Endodermal cell (in vitro differentiated cells): ENCODE measurements around the gene SORCS2. TPM values are rescaled to one million over a fixed set of nuclear protein-coding genes. Genes with fewer than 3 reads are reported as not detected.
A peak's percentile ranks its signal among the peaks of the same experiment; 100 is the strongest.

ENCODE experiments used
- DNase-seq: peaks from one replicate; pipeline ENCODE4 v3.0.0-alpha.2; 2017
- H3K27ac ChIP-seq: 2 replicates; pipeline ENCODE4 v1.5.1; 2013; ENCODE audit warnings: mild to moderate bottlenecking, low read depth, low read length, moderate library complexity
- H3K27me3 ChIP-seq: 2 replicates; pipeline ENCODE4 v1.6.1; 2013; ENCODE audit warnings: mild to moderate bottlenecking, low read length, moderate library complexity; ENCODE audit not compliant: insufficient read depth, control insufficient read depth, poor library complexity, severe bottlenecking
- H3K36me3 ChIP-seq: 2 replicates; pipeline ENCODE4 v1.7.0; 2013; ENCODE audit warnings: mild to moderate bottlenecking, low read length, moderate library complexity; ENCODE audit not compliant: control insufficient read depth, insufficient read depth
- H3K4me1 ChIP-seq: one replicate; pipeline ENCODE4 v1.7.0; 2013; ENCODE audit warnings: low read length; ENCODE audit not compliant: control insufficient read depth, insufficient read depth
- H3K4me3 ChIP-seq: 2 replicates; pipeline ENCODE4 v1.5.1; 2013; ENCODE audit warnings: mild to moderate bottlenecking, low read length, moderate library complexity
- H3K9ac ChIP-seq: 2 replicates; pipeline ENCODE4 v1.6.1; 2013; ENCODE audit warnings: mild to moderate bottlenecking, low read length, moderate library complexity; ENCODE audit not compliant: poor library complexity, severe bottlenecking; ENCODE audit errors: extremely low read depth
- H3K9me3 ChIP-seq: 2 replicates; pipeline ENCODE4 v1.6.1; 2013; ENCODE audit warnings: mild to moderate bottlenecking, low read length, moderate library complexity; ENCODE audit not compliant: control insufficient read depth
- H3K27ac Mint-ChIP-seq: 2 replicates; pipeline ENCODE4 v1.8.0; 2020; ENCODE audit warnings: mixed read lengths
- H3K27me3 Mint-ChIP-seq: 2 replicates; pipeline ENCODE4 v1.8.0; 2021; ENCODE audit warnings: mild to moderate bottlenecking, mixed read lengths; ENCODE audit not compliant: insufficient read depth
- H3K36me3 Mint-ChIP-seq: 2 replicates; pipeline ENCODE4 v1.8.0; 2020; ENCODE audit warnings: low read depth, mixed read lengths
- H3K4me1 Mint-ChIP-seq: 2 replicates; pipeline ENCODE4 v1.8.0; 2020; ENCODE audit warnings: mixed read lengths
- H3K4me3 Mint-ChIP-seq: 2 replicates; pipeline ENCODE4 v1.8.0; 2020; ENCODE audit warnings: mild to moderate bottlenecking, moderate library complexity, mixed read lengths
- H3K9me3 Mint-ChIP-seq: 2 replicates; pipeline ENCODE4 v1.8.0; 2020; ENCODE audit warnings: mild to moderate bottlenecking, mixed read lengths
- WGBS, 2 experiments: methylation state at CpG; one replicate each; pipeline versions ENCODE4 v1.1.5 to v1.1.7; 2013; ENCODE audit warnings: missing lambda C conversion rate in 2 of 2, mixed read lengths in 1 of 2; ENCODE audit not compliant: insufficient coverage in 1 of 2, insufficient read length in 1 of 2; 5-methylcytosine and 5-hydroxymethylcytosine counted together
- total RNA-seq, 2 donors: library from RNA; stranded (reverse); fragmentation: NEBNext Ultra II Directional in 1 of 2; extraction: Animal tissue kit (Norgen Biotek cat#: 25700) in 1 of 2; gene quantifications; 2 replicates in 1 of 2; 3 replicates in 1 of 2; pipeline ENCODE4 v1.2.1, GENCODE V29; 2021
- TF ChIP-seq, protein P1 (sequence below): fragments of 200-600 bp; sonication (generic); conservative IDR thresholded peaks from 2 replicates; pipeline ENCODE4 v1.5.0; 2021; ENCODE audit warnings: antibody characterized with exemption, mild to moderate bottlenecking

SORCS2 gene
- total RNA-seq, 2 donors from 2014 or later = 1.4 to 1.9 TPM

DNA sequence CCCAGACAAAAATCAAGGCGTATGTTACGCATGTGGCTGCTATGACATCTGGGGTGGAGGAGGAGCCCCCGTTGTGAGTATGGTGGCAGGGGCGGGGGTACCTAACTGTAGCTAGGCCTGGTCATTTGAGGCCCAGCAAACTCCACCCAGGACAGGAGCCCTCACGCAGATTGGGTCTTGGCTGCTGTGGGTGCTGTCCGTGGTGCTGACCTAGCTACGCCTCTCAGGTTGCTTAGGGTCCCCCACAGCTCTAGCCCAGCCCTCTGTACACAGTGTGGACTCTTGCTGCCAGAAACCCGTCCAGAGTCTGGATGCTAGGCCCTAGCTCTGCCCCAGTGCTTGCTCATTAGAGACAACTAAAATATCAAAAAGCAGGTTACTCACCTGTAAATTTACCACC lies 389.1 kb downstream of the SORCS2 start:
- H3K27me3 ChIP-seq = no peaks in the 10 kb centered on the region
- Mint-ChIP-seq H3K9me3 (peaks cover 36% of the 10 kb centered on the region), H3K4me1 (no peaks in the 10 kb centered on the region), H3K4me3 (no peak overlapping the region), H3K36me3 (peaks cover 5% of the 10 kb centered on the region), H3K27ac (no peak overlapping the region), H3K27me3 (peaks cover 3% of the 10 kb centered on the region)
- no peaks in the 10 kb centered on the region for H3K4me1 ChIP-seq
- TF ChIP-seq, protein P1, sequence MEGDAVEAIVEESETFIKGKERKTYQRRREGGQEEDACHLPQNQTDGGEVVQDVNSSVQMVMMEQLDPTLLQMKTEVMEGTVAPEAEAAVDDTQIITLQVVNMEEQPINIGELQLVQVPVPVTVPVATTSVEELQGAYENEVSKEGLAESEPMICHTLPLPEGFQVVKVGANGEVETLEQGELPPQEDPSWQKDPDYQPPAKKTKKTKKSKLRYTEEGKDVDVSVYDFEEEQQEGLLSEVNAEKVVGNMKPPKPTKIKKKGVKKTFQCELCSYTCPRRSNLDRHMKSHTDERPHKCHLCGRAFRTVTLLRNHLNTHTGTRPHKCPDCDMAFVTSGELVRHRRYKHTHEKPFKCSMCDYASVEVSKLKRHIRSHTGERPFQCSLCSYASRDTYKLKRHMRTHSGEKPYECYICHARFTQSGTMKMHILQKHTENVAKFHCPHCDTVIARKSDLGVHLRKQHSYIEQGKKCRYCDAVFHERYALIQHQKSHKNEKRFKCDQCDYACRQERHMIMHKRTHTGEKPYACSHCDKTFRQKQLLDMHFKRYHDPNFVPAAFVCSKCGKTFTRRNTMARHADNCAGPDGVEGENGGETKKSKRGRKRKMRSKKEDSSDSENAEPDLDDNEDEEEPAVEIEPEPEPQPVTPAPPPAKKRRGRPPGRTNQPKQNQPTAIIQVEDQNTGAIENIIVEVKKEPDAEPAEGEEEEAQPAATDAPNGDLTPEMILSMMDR = no peak
- no peak overlapping the region for H3K9ac ChIP-seq
- no peaks in the 10 kb centered on the region for H3K36me3 ChIP-seq
- 21 to 56% methylated on average over 2 to 8 of the region's 8 CpGs for WGBS, 2 experiments
- no peak overlapping the region for H3K27ac ChIP-seq
- peaks cover 17% of the 10 kb centered on the region for H3K9me3 ChIP-seq
- peak; percentile 93 for DNase-seq
- no peak overlapping the region for H3K4me3 ChIP-seq

DNA sequence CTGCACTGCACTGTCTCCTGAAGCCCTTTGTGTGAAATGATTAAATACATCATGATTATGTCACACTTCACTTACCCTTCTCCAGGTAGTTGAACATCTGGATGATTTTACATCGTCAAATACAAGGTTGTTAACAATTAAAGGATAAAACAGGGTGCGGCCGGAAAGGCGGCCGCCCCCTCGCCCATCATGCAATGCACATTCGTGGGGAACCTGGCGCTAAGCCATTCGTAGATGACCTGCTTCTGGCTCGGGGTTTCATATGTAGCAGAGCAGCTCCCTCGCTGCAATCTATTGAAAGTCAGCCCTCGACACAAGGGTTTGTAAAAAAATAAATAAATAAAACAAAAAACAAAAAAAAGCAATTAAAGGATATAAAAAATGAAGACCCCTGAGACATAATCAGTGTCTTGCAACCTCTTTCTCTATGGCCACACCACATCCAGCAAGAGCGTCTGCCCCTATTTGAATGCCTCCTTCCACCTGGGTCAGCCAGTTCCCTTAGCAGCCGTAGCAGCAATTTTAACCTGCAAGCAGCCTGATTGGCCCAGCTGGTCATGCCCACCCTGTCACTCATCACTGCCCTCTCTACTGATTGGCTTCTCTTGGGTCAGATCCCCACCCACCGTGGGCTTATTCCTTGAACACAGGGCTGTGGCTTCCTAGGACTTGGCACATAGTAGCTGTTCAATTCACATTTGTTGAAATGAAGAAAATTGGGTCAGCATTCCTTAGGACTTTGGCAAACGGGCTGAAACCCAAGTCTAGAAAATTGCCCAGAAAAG lies 390.2 kb downstream of the SORCS2 start:
- DNase-seq = no peak
- Mint-ChIP-seq H3K4me3 (no peak overlapping the region), H3K27me3 (no peaks in the 10 kb centered on the region), H3K4me1 (no peaks in the 10 kb centered on the region), H3K9me3 (peaks cover 27% of the 10 kb centered on the region), H3K36me3 (no peaks in the 10 kb centered on the region), H3K27ac (no peak overlapping the region)
- Histone ChIP-seq H3K9me3 (peaks cover 17% of the 10 kb centered on the region), H3K27me3 (no peaks in the 10 kb centered on the region), H3K36me3 (no peaks in the 10 kb centered on the region), H3K9ac (no peak overlapping the region), H3K4me3 (no peak overlapping the region), H3K27ac (no peak overlapping the region), H3K4me1 (no peaks in the 10 kb centered on the region)
- 92 to 97% methylated on average over 11 to 15 of the region's 16 CpGs for WGBS, 2 experiments
- TF ChIP-seq, protein P1 = no peak

DNA sequence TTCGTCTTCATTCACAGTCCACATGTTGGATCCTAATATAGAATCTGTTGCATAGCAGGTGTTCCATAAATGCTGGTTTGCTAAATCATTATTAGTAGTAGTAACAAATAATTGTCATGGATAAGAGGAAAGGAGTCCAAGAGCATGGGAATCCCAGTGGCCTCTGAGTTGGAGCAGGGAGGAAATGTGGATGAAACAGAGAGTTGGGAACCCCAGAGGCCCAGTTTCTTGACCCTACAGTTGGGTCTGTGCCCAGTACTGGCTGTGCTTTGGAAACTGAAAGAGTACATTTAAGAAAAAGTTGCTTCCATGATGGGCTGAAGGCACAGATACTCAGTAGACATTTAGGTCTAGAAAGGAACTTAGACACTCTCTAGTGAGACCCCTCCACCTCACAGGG lies 391.8 kb downstream of the SORCS2 start:
- Mint-ChIP-seq H3K9me3 (peaks cover 11% of the 10 kb centered on the region), H3K27ac (no peak overlapping the region), H3K36me3 (no peaks in the 10 kb centered on the region), H3K4me3 (no peak overlapping the region), H3K4me1 (no peaks in the 10 kb centered on the region), H3K27me3 (no peaks in the 10 kb centered on the region)
- DNase-seq = no peak
- H3K27me3 ChIP-seq = no peaks in the 10 kb centered on the region
- TF ChIP-seq, protein P1 = no peak
- H3K27ac ChIP-seq = no peak overlapping the region
- H3K4me1 ChIP-seq = no peaks in the 10 kb centered on the region
- H3K9ac ChIP-seq = no peak overlapping the region
- 97% methylated on average over 1 of the region's 1 CpG; no CpG with 5 or more reads in 1 of the 2 experiments for WGBS, 2 experiments
- H3K9me3 ChIP-seq = peaks cover 6% of the 10 kb centered on the region
- H3K4me3 ChIP-seq = no peak overlapping the region
- no peaks in the 10 kb centered on the region for H3K36me3 ChIP-seq
